Activated CD8-positive, alpha-beta memory T cell treated with anti-CD3 and anti-CD28 coated beads, Interleukin-2, amount 10 ng/mL, durations not matched to agents 7 days and 5 days (primary cell): ENCODE measurements around the gene TRMU. TPM values are rescaled to one million over a fixed set of nuclear protein-coding genes. Genes with fewer than 3 reads are reported as not detected.
"Not testable (repeated sequence)": the region's sequence is repeated elsewhere in the genome, so short reads cannot be mapped to it uniquely, and the experiment has no call there.

ENCODE experiments used
- ATAC-seq: fragments of 150-1000 bp; cut with Tn5 transposase; one replicate; pipeline ENCODE4 v1.10.0; 2021; ENCODE audit warnings: moderate library complexity
- CTCF ChIA-PET: fragments of 350-600 bp; sonication (Branson Sonifier 250); formaldehyde crosslinking; loops from one replicate; lab custom pipeline; 2021; ENCODE audit warnings: antibody characterized with exemption; lab: Charles Lee
- DNase-seq: peaks from one replicate; pipeline ENCODE4 v3.0.0-alpha.2; 2020
- H3K27ac Mint-ChIP-seq: one replicate; pipeline ENCODE4 v1.8.0; 2021; ENCODE audit warnings: mild to moderate bottlenecking, mixed read lengths
- H3K27me3 Mint-ChIP-seq: one replicate; pipeline ENCODE4 v1.8.0; 2021; ENCODE audit warnings: mixed read lengths
- H3K36me3 Mint-ChIP-seq: one replicate; pipeline ENCODE4 v1.8.0; 2021; ENCODE audit warnings: mild to moderate bottlenecking, mixed read lengths
- H3K4me1 Mint-ChIP-seq: one replicate; pipeline ENCODE4 v1.8.0; 2021; ENCODE audit warnings: mixed read lengths
- H3K4me3 Mint-ChIP-seq: one replicate; pipeline ENCODE4 v1.8.0; 2021; ENCODE audit warnings: mild to moderate bottlenecking, moderate library complexity, mixed read lengths
- H3K9me3 Mint-ChIP-seq: one replicate; pipeline ENCODE4 v1.8.0; 2022; ENCODE audit warnings: low read depth, mixed read lengths
- total RNA-seq, 2 experiments: library from RNA; stranded (reverse); gene quantifications; one replicate each; pipeline ENCODE4 v1.2.3, GENCODE V29; 2021

TRMU gene
- total RNA-seq, 2 experiments from 2014 or later, result 86.7 to 89.1 TPM

GRCh38 chr22:46387748-46388147, 52.2 kb downstream of the TRMU start:
- Mint-ChIP-seq H3K27me3 (no peaks in the 10 kb centered on the region), H3K9me3 (no peaks in the 10 kb centered on the region), H3K36me3 (no peaks in the 10 kb centered on the region), H3K4me3 (no peak overlapping the region), H3K27ac (no peak overlapping the region), H3K4me1 (no peaks in the 10 kb centered on the region)
- ATAC-seq (no peak), DNase-seq (no peak)
- CTCF ChIA-PET, result no interaction called here

GRCh38 chr22:46388647-46389046, 53.1 kb downstream of the TRMU start:
- H3K4me1 Mint-ChIP-seq, result no peaks in the 10 kb centered on the region

GRCh38 chr22:46389081-46389480, 53.6 kb downstream of the TRMU start:
- Mint-ChIP-seq H3K4me3 (no peak overlapping the region), H3K4me1 (no peaks in the 10 kb centered on the region), H3K27me3 (no peaks in the 10 kb centered on the region), H3K9me3 (no peaks in the 10 kb centered on the region), H3K27ac (no peak overlapping the region), H3K36me3 (no peaks in the 10 kb centered on the region)
- CTCF ChIA-PET, result no interaction called here
- no peak for ATAC-seq
- DNase-seq, result no peak

More at GRCh38 chr22:46388647-46389046, 53.1 kb downstream of the TRMU start:
- Mint-ChIP-seq H3K9me3 (no peaks in the 10 kb centered on the region), H3K36me3 (no peaks in the 10 kb centered on the region), H3K4me3 (no peak overlapping the region), H3K27me3 (no peaks in the 10 kb centered on the region), H3K27ac (no peak overlapping the region)
- DNase-seq (no peak), ATAC-seq (no peak)
- CTCF ChIA-PET, result no interaction called here

- H3K4me1 Mint-ChIP-seq, result no peaks in the 10 kb centered on the region
- no peak for ATAC-seq
- no peaks in the 10 kb centered on the region for H3K27me3 Mint-ChIP-seq
- CTCF ChIA-PET, result no interaction called here
- H3K27ac Mint-ChIP-seq, result no peak overlapping the region
- H3K4me3 Mint-ChIP-seq, result no peak overlapping the region
- DNase-seq, result no peak
- no peaks in the 10 kb centered on the region for H3K9me3 Mint-ChIP-seq
- no peaks in the 10 kb centered on the region for H3K36me3 Mint-ChIP-seq
Measured at GRCh38 chr22:46390105-46390651, 54.7 kb downstream of the TRMU start.

GRCh38 chr22:46390652-46391301, 55.3 kb downstream of the TRMU start:
- no peak for ATAC-seq
- no peaks in the 10 kb centered on the region for H3K4me1 Mint-ChIP-seq
- no peak overlapping the region for H3K4me3 Mint-ChIP-seq
- H3K36me3 Mint-ChIP-seq, result no peaks in the 10 kb centered on the region
- no peaks in the 10 kb centered on the region for H3K9me3 Mint-ChIP-seq
- DNase-seq, result no peak
- H3K27ac Mint-ChIP-seq, result no peak overlapping the region
- CTCF ChIA-PET, result no interaction called here
- H3K27me3 Mint-ChIP-seq, result no peaks in the 10 kb centered on the region

GRCh38 chr22:46391486-46392136, 56.1 kb downstream of the TRMU start:
- Mint-ChIP-seq H3K27me3 (no peaks in the 10 kb centered on the region), H3K4me1 (no peaks in the 10 kb centered on the region), H3K4me3 (no peak overlapping the region), H3K9me3 (no peaks in the 10 kb centered on the region), H3K27ac (no peak overlapping the region), H3K36me3 (no peaks in the 10 kb centered on the region)
- CTCF ChIA-PET, result no interaction called here
- DNase-seq (no peak), ATAC-seq (no peak)

GRCh38 chr22:46392137-46392844, 56.8 kb downstream of the TRMU start:
- ATAC-seq, result no peak
- CTCF ChIA-PET, result interaction anchor here (1.6 kb wide), 1 partner anchor 25 kb away, joined by 11 read pairs; no protein-coding TSS in a partner anchor
- H3K4me3 Mint-ChIP-seq, result no peak overlapping the region

GRCh38 chr22:46393873-46394272, 58.4 kb downstream of the TRMU start:
- H3K36me3 Mint-ChIP-seq, result no peaks in the 10 kb centered on the region
- CTCF ChIA-PET, result no interaction called here
- no peaks in the 10 kb centered on the region for H3K4me1 Mint-ChIP-seq
- DNase-seq (no peak), ATAC-seq (peak; percentile 23)
- H3K27ac Mint-ChIP-seq, result no peak overlapping the region
- no peaks in the 10 kb centered on the region for H3K27me3 Mint-ChIP-seq
- H3K4me3 Mint-ChIP-seq, result no peak overlapping the region
- no peaks in the 10 kb centered on the region for H3K9me3 Mint-ChIP-seq

More at GRCh38 chr22:46392137-46392844, 56.8 kb downstream of the TRMU start:
- H3K27ac Mint-ChIP-seq, result no peak overlapping the region
- H3K4me1 Mint-ChIP-seq, result no peaks in the 10 kb centered on the region
- H3K27me3 Mint-ChIP-seq, result no peaks in the 10 kb centered on the region
- no peak for DNase-seq
- no peaks in the 10 kb centered on the region for H3K36me3 Mint-ChIP-seq
- H3K9me3 Mint-ChIP-seq, result no peaks in the 10 kb centered on the region

- Mint-ChIP-seq H3K4me1 (no peaks in the 10 kb centered on the region), H3K36me3 (no peaks in the 10 kb centered on the region), H3K9me3 (no peaks in the 10 kb centered on the region), H3K27ac (no peak overlapping the region), H3K4me3 (no peak overlapping the region), H3K27me3 (no peaks in the 10 kb centered on the region)
- DNase-seq (no peak), ATAC-seq (no peak)
- CTCF ChIA-PET, result no interaction called here
Measured at GRCh38 chr22:46394622-46395021, 59.1 kb downstream of the TRMU start.

- no peak for DNase-seq
Measured at GRCh38 chr22:46395145-46395544, 59.6 kb downstream of the TRMU start.

GRCh38 chr22:46397049-46397448, 61.5 kb downstream of the TRMU start:
- not testable (repeated sequence) for DNase-seq, H3K4me3 Mint-ChIP-seq, H3K27ac Mint-ChIP-seq

More at GRCh38 chr22:46395145-46395544, 59.6 kb downstream of the TRMU start:
- H3K27me3 Mint-ChIP-seq, result no peaks in the 10 kb centered on the region
- CTCF ChIA-PET, result no interaction called here
- H3K36me3 Mint-ChIP-seq, result no peaks in the 10 kb centered on the region
- H3K9me3 Mint-ChIP-seq, result no peaks in the 10 kb centered on the region
- ATAC-seq, result no peak
- H3K4me1 Mint-ChIP-seq, result no peaks in the 10 kb centered on the region
- H3K4me3 Mint-ChIP-seq, result no peak overlapping the region
- H3K27ac Mint-ChIP-seq, result no peak overlapping the region

GRCh38 chr22:46397514-46397913, 62.0 kb downstream of the TRMU start:
- DNase-seq (no peak), ATAC-seq (no peak)
- Mint-ChIP-seq H3K36me3 (no peaks in the 10 kb centered on the region), H3K4me3 (no peak overlapping the region), H3K27me3 (peaks cover 2% of the 10 kb centered on the region), H3K4me1 (no peaks in the 10 kb centered on the region), H3K27ac (no peak overlapping the region), H3K9me3 (no peaks in the 10 kb centered on the region)
- CTCF ChIA-PET, result no interaction called here

More at GRCh38 chr22:46397049-46397448, 61.5 kb downstream of the TRMU start:
- not testable (repeated sequence) for H3K36me3 Mint-ChIP-seq, H3K4me1 Mint-ChIP-seq, H3K27me3 Mint-ChIP-seq, ATAC-seq, H3K9me3 Mint-ChIP-seq
- CTCF ChIA-PET, result interaction anchor here (0.7 kb wide), 1 partner anchor 42 kb away, joined by 4 read pairs; no protein-coding TSS in a partner anchor

GRCh38 chr22:46397951-46398350, 62.4 kb downstream of the TRMU start:
- H3K36me3 Mint-ChIP-seq, result no peaks in the 10 kb centered on the region
- H3K9me3 Mint-ChIP-seq, result no peaks in the 10 kb centered on the region
- CTCF ChIA-PET, result no interaction called here
- ATAC-seq (no peak), DNase-seq (no peak)
- no peak overlapping the region for H3K4me3 Mint-ChIP-seq
- H3K27me3 Mint-ChIP-seq, result peaks cover 6% of the 10 kb centered on the region
- H3K27ac Mint-ChIP-seq, result no peak overlapping the region
- peaks cover 1% of the 10 kb centered on the region for H3K4me1 Mint-ChIP-seq
